NCI-H128 (cell line): ENCODE data around the gene CPA1.
"Not testable (repeated sequence)": the region's sequence is repeated elsewhere in the genome, so short reads cannot be mapped to it uniquely, and the experiment has no call there.

Experiments used
- DNase-seq: peaks from one replicate; lab custom pipeline; 2025; ENCODE audit not compliant: unreplicated experiment; lab: John Stamatoyannopoulos, UW

CPA1 gene

GRCh38 chr7:130372402-130373165 lies 7.7 kb upstream of the CPA1 start:
- DNase-seq: no peak

GRCh38 chr7:130374507-130374906 lies 5.8 kb upstream of the CPA1 start:
- DNase-seq: no peak

GRCh38 chr7:130376461-130376860 lies 3.8 kb upstream of the CPA1 start:
- not testable (repeated sequence) for DNase-seq

GRCh38 chr7:130377178-130377577 lies 3.1 kb upstream of the CPA1 start:
- DNase-seq: no peak

- DNase-seq: no peak
Observed at GRCh38 chr7:130379019-130379418, 1.3 kb upstream of the CPA1 start.

GRCh38 chr7:130379532-130379920 lies 768 bp upstream of the CPA1 start:
- no peak for DNase-seq

- no peak for DNase-seq
Observed at GRCh38 chr7:130380861-130381455, 664 bp downstream of the CPA1 start.

- DNase-seq: no peak
Observed at GRCh38 chr7:130381468-130382312, 1.4 kb downstream of the CPA1 start.

GRCh38 chr7:130383187-130383980 lies 3.1 kb downstream of the CPA1 start:
- no peak for DNase-seq

GRCh38 chr7:130384371-130384801 lies 4.1 kb downstream of the CPA1 start:
- no peak for DNase-seq

GRCh38 chr7:130384841-130385599 lies 4.7 kb downstream of the CPA1 start:
- no peak for DNase-seq

GRCh38 chr7:130385600-130386066 lies 5.3 kb downstream of the CPA1 start:
- no peak for DNase-seq

GRCh38 chr7:130386876-130387275 lies 6.6 kb downstream of the CPA1 start:
- DNase-seq: no peak

GRCh38 chr7:130387306-130387627 lies 7.0 kb downstream of the CPA1 start:
- DNase-seq: no peak

GRCh38 chr7:130387628-130388403 lies 7.5 kb downstream of the CPA1 start:
- no peak for DNase-seq

GRCh38 chr7:130388671-130389070 lies 8.4 kb downstream of the CPA1 start:
- DNase-seq: no peak

GRCh38 chr7:130390486-130390885 lies 10.2 kb downstream of the CPA1 start:
- no peak for DNase-seq

- DNase-seq: no peak
Observed at GRCh38 chr7:130393101-130393561, 12.8 kb downstream of the CPA1 start.

GRCh38 chr7:130393841-130394411 lies 13.6 kb downstream of the CPA1 start:
- no peak for DNase-seq
